ENCODE results near the gene GADD45B. TPM values are rescaled to one million over a fixed set of nuclear protein-coding genes. Genes with fewer than 3 reads are reported as not detected.

The GADD45B gene
- total RNA-seq, 6 experiments from 2014 or later: 35.5 to 55.7 (median 39.1) TPM

DNA sequence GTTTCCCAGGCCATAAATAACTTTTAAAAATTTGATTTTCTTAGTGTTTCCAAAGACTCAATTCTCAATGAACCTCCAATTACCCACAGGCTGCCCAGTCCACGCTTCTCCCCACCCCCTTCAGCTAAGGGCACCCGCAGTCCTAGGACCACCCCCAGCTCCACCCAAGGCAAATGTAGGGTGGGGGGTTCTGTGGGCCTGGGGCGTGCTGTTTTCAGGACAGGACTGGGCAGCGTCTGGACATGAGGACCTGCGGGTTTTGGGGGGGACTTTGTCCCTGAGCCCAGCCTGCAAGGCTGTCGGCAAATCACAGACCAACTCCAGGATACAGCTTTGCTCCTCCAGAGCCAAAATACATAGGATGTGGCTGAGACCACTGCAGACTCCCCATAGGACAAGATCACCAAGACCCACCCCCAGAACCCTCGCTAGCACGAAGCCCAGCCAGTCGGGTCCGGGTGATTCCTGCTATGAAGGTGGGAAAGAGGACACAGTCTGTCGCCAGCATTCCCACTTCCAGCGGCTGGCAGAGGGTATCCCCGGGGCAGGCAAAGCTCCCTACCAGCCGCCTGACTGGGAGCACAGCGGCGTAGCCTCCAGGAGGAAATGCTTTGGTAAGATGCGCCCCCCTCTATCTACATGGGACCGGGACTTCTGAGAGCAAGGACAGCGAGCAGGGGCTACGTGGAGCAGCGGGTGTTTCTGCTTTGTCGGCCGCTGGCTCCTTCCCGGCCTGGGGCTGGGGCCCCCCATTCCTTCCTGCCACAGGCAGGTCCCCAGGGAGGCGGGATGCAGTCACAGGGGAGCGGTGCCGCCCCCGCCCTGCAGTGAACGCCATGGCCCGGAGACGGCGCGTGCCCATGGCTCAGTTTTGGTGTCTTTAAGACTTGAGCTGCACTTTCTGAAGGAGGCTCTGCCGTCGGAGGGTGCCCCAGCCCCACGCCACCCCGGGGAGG, 46.9 kb upstream of the GADD45B start:
- Mint-ChIP-seq H3K36me3 (ENCODE audit: low read depth) (0 out of 2 replicates have a peak, but pooled peaks cover 4% of the 10 kb centered on the region), H3K27me3 (ENCODE audit: insufficient read depth) (peaks cover 2% of the 10 kb centered on the region), H3K9me3 (no peaks in the 10 kb centered on the region), H3K4me3 (no peak overlapping the region), H3K27ac (peak overlapping the region; percentile 21; the same call in 1 of the 2 replicates), H3K4me1 (ENCODE audit: low read depth) (peaks cover 12% of the 10 kb centered on the region)
- no peak for DNase-seq
- no peak for TF ChIP-seq CTCF (IDR thresholded peaks at IDR 0.05)

GRCh38 chr19:2429917-2430535, 45.9 kb upstream of the GADD45B start:
- H3K27me3 Mint-ChIP-seq (ENCODE audit: insufficient read depth): peaks cover 2% of the 10 kb centered on the region
- H3K27ac Mint-ChIP-seq: peak overlapping the region; percentile 38; the same call in 1 of the 2 replicates
- TF ChIP-seq CTCF (IDR thresholded peaks at IDR 0.05): no peak
- H3K4me3 Mint-ChIP-seq: no peak overlapping the region
- peaks cover 12% of the 10 kb centered on the region for H3K4me1 Mint-ChIP-seq (ENCODE audit: low read depth)
- no peak for DNase-seq
- 0 out of 2 replicates have a peak, but pooled peaks cover 4% of the 10 kb centered on the region for H3K36me3 Mint-ChIP-seq (ENCODE audit: low read depth)
- H3K9me3 Mint-ChIP-seq: no peaks in the 10 kb centered on the region

DNA sequence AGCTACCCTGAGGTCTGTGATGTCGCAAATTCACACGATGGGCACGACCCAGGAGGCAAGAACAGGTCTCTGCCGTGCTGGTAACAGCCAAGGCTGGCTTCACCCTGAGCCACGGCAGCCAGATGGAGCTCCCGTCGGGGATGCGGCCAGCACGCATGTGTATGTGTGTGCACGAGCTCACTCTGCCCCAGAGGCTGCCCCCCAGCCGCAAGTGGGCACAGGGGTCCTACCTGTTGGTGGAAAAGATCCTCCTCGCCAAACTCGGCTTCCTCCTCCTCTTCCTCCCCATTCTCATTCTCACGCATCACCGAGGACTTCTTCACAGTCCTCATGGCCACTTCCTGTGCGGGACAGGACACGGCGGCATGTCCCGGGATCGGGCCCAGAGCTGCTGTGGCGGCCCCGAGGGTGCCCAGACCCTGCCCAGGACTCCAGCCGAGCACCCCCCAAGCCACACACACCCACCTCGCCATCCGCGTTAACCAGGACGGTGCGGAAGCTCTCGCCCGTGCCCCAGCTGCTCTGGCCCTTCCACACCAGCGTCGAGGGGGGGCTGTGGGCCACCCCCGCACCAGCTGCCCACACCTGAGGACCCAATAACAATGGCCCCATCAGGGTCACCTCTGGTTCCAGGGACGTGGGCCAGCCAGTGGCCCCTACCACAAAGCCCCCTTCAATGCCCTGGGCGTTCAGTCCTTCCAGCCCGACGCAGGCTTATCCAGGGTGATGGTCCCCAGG, 44.4 kb upstream of the GADD45B start:
- H3K36me3 Mint-ChIP-seq (ENCODE audit: low read depth): peaks cover 9% of the 10 kb centered on the region; the same call in 1 of the 2 replicates
- no peak overlapping the region for H3K4me3 Mint-ChIP-seq
- no peak for TF ChIP-seq CTCF (IDR thresholded peaks at IDR 0.05)
- DNase-seq: no peak
- peaks cover 2% of the 10 kb centered on the region for H3K27me3 Mint-ChIP-seq (ENCODE audit: insufficient read depth)
- no peak overlapping the region for H3K27ac Mint-ChIP-seq
- H3K9me3 Mint-ChIP-seq: no peaks in the 10 kb centered on the region
- H3K4me1 Mint-ChIP-seq (ENCODE audit: low read depth): peaks cover 8% of the 10 kb centered on the region

DNA sequence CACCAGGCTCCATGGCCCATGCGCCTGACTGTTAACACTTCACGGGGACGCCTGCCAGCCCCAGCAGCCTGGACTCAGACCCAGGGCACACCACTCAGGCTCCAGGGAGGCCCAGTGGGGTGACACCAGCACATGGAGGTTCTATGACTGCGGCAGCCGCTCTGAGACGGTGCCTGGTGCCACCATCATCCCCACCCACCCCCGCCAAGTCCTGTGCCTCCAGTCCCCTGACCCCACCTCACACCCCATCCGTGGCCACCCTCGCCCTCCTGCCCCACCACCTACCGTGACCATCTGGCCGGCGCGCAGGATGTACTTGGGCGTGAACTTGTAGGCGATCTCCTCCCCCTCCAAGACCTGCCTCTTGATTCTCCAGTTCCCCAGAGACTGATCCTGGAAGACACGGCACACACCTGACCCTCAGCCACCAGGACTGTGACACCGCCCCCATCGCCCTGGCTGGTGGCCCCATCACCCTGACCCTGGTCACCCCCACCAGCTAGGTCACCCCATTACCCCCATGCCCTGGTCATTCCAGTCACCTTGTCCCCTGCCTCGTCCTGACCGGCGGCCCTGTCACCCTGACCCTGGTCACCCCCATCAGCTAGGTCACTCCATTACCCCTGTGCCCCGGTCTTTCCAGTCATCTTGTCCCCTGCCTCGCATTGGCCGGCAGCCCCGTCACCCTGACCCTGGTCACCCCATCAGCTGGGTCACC, 43.6 kb upstream of the GADD45B start:
- H3K4me1 Mint-ChIP-seq (ENCODE audit: low read depth): peaks cover 6% of the 10 kb centered on the region
- DNase-seq: no peak
- H3K27ac Mint-ChIP-seq: no peak overlapping the region
- H3K9me3 Mint-ChIP-seq: no peaks in the 10 kb centered on the region
- peaks cover 9% of the 10 kb centered on the region; the same call in 1 of the 2 replicates for H3K36me3 Mint-ChIP-seq (ENCODE audit: low read depth)
- H3K4me3 Mint-ChIP-seq: no peak overlapping the region
- no peak for TF ChIP-seq CTCF (IDR thresholded peaks at IDR 0.05)
- H3K27me3 Mint-ChIP-seq (ENCODE audit: insufficient read depth): peaks cover 2% of the 10 kb centered on the region

GRCh38 chr19:2433854-2434253, 42.1 kb upstream of the GADD45B start:
- Mint-ChIP-seq H3K27ac (no peak overlapping the region), H3K36me3 (ENCODE audit: low read depth) (peaks cover 9% of the 10 kb centered on the region; the same call in 1 of the 2 replicates), H3K9me3 (no peaks in the 10 kb centered on the region), H3K4me1 (ENCODE audit: low read depth) (no peaks in the 10 kb centered on the region), H3K27me3 (ENCODE audit: insufficient read depth) (no peaks in the 10 kb centered on the region), H3K4me3 (no peak overlapping the region)
- no peak for TF ChIP-seq CTCF (IDR thresholded peaks at IDR 0.05)
- DNase-seq: no peak

All from HFFc6 (cell line).